Cardiac ventricle fibroblast (primary cell): Measurements from ENCODE around the gene TLE1. TPM values are rescaled to one million over a fixed set of nuclear protein-coding genes. Genes with fewer than 3 reads are reported as not detected.

Experiments used
- total RNA-seq: library from RNA; depleted of rRNA; stranded (reverse); fragments of >200 nt; gene quantifications from 2 replicates; pipeline ENCODE4 v1.2.3, GENCODE V29; 2015

Gene TLE1
- total RNA-seq = 24.2 and 29.1 TPM in 2 replicates

DNA sequence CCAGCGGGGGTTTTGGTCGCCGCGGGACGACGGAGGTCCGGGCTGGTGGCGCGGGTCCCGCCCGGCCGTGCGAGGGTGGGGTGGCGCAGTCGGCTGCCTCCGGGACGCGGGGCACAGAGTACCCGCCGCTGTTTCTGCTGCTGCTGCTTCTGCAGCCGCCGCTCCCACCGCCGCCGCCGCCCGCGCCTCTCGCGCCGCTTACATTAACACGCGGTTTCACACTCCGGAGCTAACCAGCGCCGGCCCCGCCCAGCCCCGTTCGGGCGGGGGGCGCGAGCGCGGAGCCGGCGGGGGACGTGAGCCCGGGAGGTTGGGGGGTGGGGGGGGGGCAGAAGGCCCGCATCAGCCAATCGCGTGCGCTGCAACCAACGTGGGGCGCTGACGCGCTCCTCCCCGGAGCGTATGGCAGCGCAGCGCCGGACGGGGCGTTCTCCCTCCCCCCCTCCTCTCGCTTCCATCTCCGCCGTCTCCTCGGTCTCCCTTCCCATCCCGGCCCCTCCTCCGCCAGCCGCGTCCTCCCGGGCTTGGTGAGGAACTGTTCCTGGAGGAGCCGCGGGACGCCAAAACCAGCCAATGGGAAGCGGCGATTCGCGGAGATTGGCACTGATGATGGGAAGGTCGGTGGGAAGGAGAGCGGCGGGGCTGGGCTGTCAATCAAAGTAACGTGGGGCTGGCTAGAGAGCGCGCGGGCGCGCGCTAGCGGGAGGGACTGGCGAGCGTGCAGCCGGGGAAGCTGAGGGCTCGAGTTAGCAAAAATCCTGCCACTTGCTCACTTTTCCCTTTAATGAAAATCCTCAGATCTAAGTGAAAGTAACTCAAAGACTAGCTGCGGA is at the start of gene TLE1:
TLE1 (minus strand) TSS at position 205 of the 833 bp plus-strand sequence. CDS start 1,307 bp downstream, outside the sequence.

Other genes with a start within 250 kb of the TLE1 start
- gene SPATA31D4, start 238.9 kb upstream of the TLE1 start, total RNA-seq = not detected in 2 replicates